Islet precursor cell (in vitro differentiated cells): ENCODE data around the gene SFTA2.
A peak's percentile ranks its signal among the peaks of the same experiment; 100 is the strongest.

Source experiments
- DNase-seq: peaks from one replicate; pipeline ENCODE4 v3.0.0-alpha.2; 2018

The SFTA2 gene

GRCh38 chr6:30889921-30890645 is 41.9 kb downstream of the SFTA2 start:
- DNase-seq, result no peak

GRCh38 chr6:30889496-30889885 is 42.5 kb downstream of the SFTA2 start:
- no peak for DNase-seq

- no peak for DNase-seq
Observed at GRCh38 chr6:30888816-30889495, 43.0 kb downstream of the SFTA2 start.

GRCh38 chr6:30887901-30888815 is 43.8 kb downstream of the SFTA2 start:
- DNase-seq, result peak; percentile 67

- no peak for DNase-seq
Observed at GRCh38 chr6:30886897-30887255, 45.1 kb downstream of the SFTA2 start.

GRCh38 chr6:30885999-30886896 is 45.7 kb downstream of the SFTA2 start:
- peak; percentile 96 for DNase-seq

- peak; percentile 62 for DNase-seq
Observed at GRCh38 chr6:30885481-30885998, 46.4 kb downstream of the SFTA2 start.

GRCh38 chr6:30884521-30885480 is 47.2 kb downstream of the SFTA2 start:
- DNase-seq, result peak; percentile 83

GRCh38 chr6:30883685-30884520 is 48.1 kb downstream of the SFTA2 start, which contains the start of gene DDR1:
TSS of gene DDR1 (plus strand) at chr6:30884519. CDS start at chr6:30888730, 4,211 bp downstream.
- peak; percentile 85 for DNase-seq

GRCh38 chr6:30882759-30883684 is 48.9 kb downstream of the SFTA2 start:
- peak; percentile 95 for DNase-seq

GRCh38 chr6:30882204-30882758 is 49.7 kb downstream of the SFTA2 start:
- DNase-seq, result no peak

- peak; percentile 68 for DNase-seq
Observed at GRCh38 chr6:30881392-30882203, 50.4 kb downstream of the SFTA2 start.
